GM19463 (cell line): ENCODE data around the gene LIAS.
"Not testable (repeated sequence)": the region's sequence is repeated elsewhere in the genome, so short reads cannot be mapped to it uniquely, and the experiment has no call there.

Experiments used
- ATAC-seq: cut with Tn5 transposase; IDR thresholded peaks from one replicate; pipeline ENCODE4 v1.9.1; 2021; ENCODE audit warnings: mild to moderate bottlenecking, moderate library complexity; ENCODE audit not compliant: unreplicated experiment

The LIAS gene

DNA sequence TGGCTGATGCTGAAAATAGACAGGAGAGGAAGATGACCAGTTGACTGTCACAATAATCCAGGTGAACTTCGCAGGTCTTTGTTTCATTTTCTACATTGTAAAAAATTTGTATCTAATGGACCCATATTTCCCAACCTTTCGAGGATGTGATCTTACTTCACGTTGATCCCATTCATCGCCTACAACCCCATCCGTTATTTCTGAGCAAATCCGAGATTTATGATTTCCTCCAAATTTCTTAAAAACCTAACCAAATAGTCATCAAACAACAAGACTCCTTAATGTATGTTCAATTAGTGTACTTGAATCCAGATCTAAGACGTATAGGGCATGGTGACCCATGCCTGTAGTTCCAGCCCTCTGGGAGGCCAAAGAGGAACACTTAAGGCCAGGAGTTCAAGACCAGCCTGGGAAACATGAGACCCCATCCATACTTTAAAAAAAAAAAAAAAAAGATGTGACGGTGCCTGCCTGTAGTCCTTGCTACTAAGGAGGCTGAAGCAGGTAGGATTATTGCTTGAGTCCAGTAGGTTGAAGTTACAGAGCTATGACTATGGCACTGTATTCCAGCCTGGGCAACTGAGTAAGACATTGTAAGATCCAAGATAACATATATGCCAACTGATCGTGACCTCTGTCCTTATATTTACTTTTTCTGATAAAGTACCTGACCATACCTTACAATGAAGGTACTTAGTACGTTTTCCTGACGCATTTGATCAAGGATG is 5.8 kb upstream of the LIAS start:
- no peak for ATAC-seq

DNA sequence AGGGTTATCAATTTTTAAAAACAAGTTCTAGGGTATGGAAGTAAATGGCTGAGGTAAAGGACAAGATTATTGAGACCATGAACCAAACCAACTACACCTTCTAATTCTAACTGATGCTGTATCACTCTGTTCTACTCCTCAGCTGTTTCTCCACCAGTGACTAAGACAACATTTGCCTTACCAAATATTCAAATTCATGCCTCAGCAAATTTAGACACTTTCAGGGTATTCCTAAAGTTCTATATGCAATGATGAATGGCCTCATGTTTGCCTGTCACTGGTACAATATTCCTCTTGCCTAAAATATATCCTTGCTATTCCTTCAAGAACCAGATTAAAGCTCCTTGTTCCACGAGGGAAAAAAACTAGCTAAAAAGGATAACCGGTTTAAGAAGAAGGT is 5.1 kb upstream of the LIAS start:
- no peak for ATAC-seq

DNA sequence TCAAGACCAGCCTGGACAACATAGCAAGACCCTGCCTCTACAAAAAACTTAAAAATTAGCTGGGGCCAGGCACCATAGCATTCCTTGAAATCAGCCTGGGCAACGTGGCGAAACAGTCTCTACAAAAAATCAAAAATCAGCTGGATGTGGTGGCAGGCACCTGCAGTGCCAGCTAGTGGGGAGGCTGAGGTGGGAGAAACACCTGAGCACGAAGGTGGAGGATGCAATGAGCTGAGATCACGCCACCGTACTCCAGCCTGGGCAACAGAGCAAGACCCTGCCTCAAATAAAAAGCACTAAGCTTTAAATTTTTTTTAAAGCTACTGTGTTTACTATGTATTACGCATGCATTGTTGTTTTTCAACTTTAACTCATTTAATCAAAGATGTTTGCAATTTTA is 3.4 kb upstream of the LIAS start:
- no peak for ATAC-seq

DNA sequence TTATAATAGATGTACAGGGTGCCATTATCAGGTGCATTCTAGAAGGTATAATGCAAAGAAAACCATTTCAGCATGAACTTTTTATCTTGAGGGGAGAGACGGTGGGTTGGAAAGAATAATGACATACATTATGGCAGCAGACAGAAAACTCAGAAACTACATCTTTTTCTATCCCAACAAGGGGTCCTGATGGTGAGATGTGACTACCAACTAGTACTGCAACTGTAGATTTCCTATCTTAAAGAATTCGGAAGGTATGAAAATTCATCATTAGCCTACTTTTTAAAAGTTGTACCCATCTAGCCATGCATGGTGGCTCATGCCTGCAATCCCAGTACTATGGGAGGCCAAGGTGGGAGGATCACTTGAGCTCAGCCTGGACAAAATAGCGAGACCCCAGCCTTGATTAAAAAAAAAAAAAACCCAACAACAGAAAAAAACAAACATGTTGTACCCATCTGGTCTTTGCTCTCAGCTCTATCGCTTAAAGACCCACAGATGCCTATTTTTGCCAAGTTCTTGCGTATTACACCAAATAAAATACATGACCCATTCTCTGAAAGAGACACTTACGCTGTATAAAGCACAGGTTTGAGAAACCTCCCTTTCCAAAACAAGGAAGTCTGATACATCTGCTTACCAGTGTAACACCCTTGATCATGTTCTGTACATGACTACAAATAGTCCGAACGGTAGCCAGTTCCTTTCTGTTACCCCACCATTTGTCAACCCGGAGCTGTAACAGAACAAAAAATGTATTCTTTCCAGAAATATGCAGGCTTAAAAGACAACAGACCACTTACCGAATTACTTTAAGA is 1.7 kb upstream of the LIAS start:
- no peak for ATAC-seq

DNA sequence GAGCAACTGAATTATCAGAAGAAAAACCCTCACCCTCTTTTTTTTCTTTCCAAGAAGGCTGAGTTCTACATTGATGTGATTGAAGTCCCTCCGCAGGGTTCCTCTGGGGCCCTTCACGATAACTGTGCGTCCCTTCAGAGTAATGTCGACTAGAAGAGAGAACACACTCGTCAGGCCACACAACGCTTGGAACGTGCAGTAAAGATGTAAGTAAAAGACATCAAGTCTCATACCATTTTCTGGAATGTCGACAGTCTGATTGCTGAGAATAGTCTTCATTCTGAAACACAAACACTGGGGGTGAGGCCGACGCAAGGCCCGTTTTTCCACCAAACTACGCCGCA is 723 bp upstream of the LIAS start:
- not testable (repeated sequence) for ATAC-seq

DNA sequence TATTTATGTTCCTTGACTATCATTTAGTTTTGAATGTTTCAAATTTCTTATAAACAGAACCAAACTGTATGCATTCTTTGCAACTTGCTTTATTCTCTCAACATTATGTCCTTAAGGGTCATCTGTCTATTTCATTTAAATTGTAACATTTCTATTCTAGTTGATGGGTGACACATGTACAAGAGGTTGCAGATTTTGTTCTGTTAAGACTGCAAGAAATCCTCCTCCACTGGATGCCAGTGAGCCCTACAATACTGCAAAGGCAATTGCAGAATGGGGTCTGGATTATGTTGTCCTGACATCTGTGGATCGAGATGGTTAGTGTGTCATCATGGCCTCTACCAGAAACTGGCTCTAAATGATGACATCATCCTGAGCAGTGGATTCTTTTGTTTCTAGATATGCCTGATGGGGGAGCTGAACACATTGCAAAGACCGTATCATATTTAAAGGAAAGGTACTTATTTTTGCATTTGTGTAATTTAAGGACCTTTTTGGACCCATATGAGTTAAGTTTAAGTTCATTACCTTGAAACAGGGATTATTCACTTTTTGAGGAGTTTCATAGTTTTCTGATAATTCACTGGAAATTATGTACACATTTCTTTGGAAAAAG is 6.1 kb downstream of the LIAS start:
- ATAC-seq = no peak

DNA sequence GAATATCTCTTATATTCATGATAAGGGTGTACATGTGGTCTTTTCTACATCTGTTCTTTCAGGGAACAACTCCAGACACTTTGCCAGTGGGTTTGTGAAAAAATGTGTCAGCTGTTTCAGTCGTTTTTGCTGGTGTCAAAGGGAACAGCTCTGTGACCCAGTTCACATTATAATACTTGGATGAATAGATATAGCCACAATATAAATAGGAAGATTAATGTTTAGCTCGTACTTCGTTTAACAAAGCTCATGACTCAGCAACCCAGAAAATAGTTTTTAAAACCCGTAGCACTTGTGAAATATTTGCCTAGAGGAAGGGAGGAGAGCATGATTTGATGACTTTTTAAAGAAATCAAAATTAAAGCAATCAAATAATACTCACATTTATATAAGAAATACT is 7.9 kb downstream of the LIAS start:
- no peak for ATAC-seq

DNA sequence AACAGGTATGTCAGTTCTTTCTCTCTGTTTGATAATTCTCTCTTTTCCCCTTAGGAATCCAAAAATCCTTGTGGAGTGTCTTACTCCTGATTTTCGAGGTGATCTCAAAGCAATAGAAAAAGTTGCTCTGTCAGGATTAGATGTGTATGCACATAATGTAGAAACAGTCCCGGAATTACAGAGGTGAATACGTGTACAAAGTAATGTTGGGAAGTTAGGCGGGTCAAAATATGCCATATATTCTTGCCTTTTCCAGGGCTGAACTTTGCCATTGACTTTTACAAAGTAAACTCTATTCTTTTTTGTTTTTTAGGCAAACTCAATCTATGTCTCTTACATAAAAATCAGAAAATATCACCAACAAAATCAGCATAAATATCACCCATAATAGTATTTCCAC is 8.6 kb downstream of the LIAS start:
- ATAC-seq = no peak

DNA sequence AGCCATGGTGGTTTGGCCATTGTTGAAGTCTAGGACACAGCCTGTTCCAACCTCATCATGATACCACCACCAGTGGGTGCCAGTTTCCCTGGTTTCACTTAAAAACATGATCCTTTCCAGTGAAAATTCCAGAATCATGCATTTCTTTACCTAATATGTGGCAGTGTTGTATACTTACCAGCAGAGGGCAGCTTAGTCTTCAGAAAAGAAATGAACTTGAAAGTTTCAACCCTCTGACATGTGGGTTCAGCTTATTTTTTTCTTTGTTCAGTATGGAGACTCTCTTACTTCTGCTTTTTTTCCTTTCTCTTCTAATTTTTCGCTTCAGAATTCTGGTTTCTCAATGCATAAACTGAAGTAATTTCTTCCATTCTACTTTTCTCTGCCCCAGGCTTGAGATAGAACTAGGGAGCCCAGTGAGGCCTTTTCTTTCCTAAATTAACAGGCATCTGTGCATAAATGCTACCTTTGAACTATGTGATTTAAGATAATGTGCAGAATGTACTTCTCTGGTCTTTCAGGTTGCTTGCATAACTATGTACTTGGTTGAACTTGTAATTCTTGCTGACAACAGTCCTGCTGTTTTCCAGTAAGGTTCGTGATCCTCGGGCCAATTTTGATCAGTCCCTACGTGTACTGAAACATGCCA is 10.7 kb downstream of the LIAS start:
- ATAC-seq = no peak

DNA sequence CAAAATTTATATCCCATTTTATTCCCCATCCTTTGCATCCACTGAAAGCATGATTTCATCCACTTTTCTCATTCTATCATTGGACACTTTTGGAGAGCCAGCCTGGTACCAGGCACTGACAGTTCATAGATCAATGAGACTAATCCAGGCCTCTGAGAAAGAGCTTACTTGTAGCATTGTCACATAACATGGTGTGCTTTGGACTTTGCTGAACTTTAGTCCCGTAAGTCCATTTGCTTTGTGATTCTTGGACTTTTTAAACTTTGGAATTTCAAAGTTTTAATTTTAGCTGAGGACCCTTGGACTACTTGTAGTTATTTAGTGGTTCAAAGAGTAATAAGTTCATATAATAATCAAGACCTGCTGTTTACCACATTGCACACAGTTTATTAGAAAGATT is 11.5 kb downstream of the LIAS start:
- ATAC-seq = no peak

DNA sequence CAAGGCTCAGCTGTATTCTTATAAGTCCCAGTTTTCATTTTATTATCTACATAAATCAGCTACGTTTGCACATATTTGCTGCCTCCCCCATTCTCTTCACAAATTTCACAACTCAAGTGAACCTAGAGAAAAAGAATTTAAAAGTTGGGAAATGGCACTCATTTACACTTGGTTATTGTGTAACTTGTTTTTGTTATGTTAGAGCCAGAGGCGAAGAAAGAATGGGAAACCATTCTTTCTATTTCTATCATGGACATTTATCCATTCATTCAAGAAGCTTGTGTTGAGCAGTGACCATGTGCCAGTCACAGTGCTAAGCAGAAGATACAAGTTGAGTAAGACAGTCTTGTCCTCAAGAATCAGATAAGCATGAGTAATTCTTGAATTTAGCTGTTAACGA is 13.5 kb downstream of the LIAS start:
- ATAC-seq = no peak

DNA sequence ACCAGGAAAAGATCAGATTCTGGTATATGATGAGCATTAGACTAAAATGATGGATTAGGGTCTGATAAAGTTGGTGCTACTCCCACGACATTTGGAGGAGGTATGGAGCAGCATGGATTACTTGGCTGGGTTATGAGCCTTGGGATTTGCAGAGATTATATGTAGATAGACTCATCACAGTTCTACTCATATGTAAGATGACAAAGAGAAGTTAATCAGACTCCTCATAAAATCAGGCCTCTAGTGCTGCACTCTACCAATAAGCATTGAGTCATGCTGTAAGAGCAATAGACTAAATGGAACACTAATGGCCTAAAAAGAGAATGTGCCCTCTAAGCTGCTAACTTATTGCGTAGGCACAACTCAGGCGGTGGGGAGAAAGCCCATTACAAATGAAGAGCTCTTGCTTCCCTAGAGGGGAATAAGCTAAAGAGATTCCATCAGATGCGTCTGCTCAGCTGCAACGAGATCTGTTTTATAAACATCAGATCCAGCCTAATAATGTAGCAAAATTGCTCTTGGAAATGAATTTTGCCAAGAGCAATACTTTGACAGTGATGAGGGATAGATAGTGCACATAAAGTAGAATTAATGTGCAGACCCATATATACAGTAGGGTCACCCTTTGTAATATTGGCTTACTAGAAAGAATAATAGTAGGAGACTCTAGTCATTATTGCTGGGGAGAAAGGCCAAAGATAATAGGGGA is 17.5 kb downstream of the LIAS start:
- no peak for ATAC-seq

DNA sequence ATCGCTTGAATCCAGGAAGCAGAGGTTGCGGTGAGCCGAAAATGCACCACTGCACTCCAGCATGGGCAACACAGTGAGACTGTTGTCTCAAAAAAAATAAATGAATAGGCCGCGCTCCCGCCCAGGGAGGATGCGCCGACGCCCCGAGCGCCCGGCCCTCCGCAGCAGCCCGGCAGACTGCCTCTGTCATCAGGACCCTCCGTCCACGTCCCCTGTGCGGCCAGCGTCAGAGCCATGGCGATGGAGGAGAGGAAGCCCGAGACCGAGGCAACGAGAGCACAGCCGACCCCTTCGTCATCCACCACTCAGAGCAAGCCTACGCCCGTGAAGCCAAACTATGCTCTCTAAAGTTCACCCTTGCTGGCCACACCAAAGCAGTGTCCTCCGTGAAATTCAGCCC is 21.4 kb downstream of the LIAS start:
- no peak for ATAC-seq

DNA sequence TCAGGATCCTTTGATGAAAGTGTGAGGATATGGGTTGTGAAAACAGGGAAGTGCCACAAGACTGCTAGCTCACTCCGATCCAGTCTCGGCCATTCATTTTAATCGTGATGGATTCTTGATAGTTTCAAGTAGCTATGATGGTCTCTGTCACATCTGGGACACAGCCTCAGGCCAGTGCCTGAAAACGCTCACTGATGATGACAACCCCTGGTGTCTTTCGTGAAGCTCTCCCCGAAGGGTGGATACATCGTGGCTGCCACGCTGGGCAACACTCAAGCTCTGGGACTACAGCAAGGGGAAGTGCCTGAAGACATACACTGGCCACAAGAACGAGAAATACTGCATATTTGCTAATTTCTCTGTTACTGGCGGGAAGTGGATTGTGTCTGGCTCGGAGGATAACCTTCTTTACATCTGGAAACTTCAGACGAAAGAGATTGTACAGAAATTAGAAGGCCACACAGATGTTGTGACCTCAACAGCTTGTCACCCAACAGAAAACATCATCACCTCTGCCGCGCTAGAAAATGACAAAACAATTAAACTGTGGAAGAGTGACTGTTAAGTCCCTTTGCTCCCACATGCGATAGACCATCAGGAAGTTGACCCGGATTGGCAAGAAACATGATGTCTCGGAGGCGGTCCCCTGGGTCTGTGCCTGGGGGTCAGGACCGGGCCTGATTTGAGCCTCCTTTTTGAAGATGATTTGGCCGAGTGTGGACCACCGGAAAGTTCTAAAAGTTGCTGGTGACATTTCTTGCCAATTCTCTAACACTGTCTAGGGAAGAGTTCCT is 22.2 kb downstream of the LIAS start:
- no peak for ATAC-seq

DNA sequence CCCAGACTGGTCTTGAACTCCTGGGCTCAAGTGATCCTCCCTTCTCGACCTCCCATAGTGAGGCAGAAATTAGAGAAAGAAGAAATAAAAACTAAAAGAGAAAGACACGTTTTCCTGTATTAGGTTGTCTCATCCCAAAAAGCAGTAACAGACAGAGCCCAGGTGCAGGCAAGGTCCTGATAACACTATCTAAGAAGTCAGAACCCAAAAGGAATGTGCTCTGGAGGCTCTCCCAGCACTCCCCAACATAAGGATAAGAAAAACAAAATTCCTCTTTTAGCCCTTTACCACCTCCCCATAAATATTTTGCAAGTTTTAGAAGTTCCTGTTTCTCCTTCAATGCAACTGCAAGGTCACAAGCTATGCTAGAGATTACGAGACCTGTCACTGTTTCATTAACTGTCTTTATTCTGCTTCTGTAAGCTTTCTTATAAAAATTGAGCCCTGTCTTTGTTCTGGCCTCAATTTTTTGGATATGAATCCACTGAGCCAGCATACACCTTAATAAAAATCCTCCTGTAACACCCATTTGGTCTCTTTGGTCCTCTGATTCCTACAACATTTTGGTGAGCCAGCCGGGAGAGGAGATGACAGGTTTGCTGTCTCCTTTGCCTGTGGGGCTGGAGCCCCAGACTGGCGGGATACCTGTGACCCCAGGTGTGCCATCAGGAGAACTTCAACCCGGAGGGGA is 25.9 kb downstream of the LIAS start:
- no peak for ATAC-seq

DNA sequence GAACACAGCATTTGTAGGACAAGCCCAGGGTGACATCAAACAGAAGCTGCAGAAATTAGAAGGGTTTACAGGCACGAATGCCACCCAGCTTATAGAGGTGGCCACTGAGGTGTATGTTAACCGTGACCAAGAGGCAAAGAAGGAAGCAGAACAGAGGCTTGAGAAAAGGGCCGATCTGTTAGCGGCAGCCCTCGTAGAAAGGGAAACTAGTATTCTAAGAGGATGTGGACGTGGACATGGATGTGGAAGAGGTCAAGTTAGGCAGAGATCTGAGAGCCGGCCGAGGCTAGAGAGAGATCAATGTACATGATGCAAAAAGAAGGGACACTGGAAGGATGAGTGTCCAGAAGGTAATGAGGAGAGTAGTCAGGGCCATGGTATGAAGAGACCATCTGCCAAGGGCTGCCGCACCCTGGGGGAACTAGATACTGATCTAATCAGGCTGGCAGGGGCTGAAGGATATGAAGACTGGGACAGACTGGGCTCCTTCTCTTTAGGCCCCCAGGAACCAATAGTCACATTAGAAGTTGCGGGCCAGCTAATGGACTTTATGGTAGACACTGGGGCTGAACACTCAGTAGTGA is 27.5 kb downstream of the LIAS start:
- no peak for ATAC-seq

DNA sequence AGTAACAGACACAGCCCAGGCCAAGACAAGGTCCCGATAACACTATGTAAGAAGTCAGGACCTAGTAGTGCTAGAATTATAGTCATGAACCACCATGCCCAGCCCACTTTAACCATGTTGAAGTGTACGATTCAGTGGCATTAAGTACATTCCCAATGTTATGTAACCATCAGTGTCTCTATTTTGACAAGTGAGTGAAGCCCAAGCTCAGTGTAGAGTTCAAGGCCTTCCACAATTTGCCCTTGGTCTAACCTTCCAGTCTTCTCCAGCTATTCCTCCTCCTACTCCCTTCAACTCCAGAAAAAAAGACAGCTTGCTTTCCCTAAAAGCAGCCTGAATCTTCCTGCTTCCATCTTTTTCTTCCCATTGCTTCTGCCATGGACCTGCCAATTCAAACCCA is 31.5 kb downstream of the LIAS start:
- ATAC-seq = no peak

DNA sequence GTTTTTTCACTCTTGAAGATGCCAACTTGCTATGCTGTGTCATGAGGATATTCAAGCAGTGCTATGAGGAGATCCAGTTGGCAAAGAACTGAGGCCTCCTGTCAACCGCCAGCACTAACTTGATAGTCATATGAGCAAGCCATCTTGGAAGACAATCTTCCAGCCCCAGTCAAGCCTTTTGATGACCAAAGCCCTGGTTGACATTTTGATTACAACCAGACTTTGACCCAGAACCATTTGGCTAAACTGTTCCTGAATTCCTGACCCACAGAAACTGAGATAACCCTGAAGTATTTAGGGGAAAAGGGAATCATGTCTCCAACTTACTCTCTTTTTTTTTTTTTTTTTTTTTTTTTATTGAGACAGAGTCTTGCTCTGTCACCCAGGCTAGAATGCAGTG is 35.5 kb downstream of the LIAS start:
- no peak for ATAC-seq

DNA sequence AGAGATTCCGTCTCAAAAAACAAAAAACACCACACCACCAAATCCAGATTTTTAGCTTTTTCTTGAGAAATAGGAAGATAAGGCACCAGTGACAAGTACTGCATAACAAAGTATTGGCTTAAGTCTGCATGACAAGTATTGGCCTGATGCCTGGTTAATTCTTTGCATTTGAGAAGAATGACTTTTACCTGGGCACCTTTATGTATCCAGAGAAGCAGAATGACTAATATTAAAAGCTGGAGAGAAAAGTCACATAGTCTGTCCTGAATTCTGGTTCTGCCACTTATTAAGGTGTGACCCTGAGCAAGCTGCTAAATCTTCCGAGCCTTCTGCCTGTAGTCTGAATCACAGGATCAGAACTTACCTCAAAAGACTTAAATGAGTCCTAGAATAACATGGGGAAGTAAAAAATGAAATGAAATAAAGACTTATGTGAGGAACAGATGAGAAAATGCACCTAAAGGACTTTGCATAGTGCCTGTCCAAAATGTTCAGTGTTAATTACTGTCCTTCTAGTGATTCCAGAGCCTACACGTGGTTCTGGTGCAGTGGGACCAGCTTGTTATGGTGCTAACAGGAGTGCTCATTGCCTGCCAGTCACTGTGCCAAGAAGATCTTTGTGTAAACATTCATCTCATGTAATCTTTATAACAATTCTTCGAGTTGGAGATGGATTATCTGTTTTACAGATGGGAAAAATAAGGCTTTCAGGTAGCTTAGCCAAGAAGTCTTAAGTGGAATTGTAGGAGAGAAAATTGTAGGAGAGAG is 36.8 kb downstream of the LIAS start:
- no peak for ATAC-seq
